ENCODE data around the gene MANEAL. TPM values are rescaled to one million over a fixed set of nuclear protein-coding genes. Genes with fewer than 3 reads are reported as not detected.

The MANEAL gene
- polyA plus RNA-seq, 3 donors: 2.8 to 4.7 (median 3.8) TPM

DNA sequence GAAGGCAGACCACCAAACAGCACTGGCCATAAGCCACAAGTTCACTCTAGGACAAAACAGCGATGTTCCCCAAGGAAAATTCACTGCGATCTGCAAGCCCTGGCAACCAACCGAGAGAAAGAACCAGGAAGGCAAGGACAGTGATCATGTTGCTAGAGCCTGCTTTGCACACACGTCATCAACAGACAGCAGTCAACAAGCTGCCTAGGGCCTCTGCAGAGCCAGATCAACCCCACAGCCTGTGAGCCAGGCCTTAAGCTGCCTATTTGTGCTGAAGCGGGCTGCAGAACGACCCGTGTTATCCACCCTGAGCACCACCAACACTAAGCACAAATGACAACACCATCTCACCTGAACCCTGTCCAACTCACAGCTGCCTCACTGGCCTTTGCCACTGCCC is 20.6 kb downstream of the MANEAL start:
- no peak for DNase-seq (ENCODE audit: extremely low read depth in 1 of 11, low read depth in 9 of 11, low spot score in 4 of 11)

DNA sequence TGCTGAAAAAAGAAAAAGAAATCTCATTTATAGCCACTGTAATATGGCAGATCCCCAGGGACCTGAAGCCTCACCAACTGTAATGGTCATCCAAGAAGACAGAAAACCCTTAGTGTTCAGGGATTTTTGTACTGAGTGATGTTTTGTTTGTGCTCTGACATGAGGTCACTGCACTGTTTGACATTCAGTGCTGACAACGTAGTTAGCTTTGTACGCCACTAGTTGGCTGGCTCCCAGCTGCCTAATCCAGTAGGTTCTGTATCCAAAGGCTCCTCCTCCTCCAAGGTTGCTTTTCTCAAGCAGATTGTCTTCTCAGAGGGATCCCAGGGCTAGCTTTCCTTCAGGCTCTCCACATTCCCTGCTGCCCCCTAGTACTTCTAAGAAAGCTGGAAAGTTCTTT is 23.8 kb downstream of the MANEAL start:
- no peak for DNase-seq (ENCODE audit: extremely low read depth in 1 of 11, low read depth in 9 of 11, low spot score in 4 of 11)

DNA sequence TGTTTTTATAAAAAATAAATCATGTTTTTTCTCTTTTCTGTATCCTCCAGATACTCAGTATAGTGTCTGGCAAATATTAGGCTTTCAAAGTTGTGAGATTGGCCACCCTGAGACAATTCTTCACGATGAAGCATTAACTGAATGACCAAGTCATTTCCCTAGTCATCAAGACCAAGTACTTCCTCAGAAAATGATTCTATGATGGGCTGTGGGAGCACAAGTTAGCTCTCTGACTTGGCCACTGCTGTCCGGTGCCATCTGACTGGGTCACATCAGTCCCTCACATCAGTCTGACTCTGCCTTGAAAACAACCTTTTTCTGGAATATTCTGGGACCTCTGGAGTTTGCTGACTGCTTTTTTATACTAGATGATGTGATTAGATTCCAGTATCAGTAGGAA is 27.8 kb downstream of the MANEAL start:
- no peak for DNase-seq (ENCODE audit: extremely low read depth in 1 of 11, low read depth in 9 of 11, low spot score in 4 of 11)

DNA sequence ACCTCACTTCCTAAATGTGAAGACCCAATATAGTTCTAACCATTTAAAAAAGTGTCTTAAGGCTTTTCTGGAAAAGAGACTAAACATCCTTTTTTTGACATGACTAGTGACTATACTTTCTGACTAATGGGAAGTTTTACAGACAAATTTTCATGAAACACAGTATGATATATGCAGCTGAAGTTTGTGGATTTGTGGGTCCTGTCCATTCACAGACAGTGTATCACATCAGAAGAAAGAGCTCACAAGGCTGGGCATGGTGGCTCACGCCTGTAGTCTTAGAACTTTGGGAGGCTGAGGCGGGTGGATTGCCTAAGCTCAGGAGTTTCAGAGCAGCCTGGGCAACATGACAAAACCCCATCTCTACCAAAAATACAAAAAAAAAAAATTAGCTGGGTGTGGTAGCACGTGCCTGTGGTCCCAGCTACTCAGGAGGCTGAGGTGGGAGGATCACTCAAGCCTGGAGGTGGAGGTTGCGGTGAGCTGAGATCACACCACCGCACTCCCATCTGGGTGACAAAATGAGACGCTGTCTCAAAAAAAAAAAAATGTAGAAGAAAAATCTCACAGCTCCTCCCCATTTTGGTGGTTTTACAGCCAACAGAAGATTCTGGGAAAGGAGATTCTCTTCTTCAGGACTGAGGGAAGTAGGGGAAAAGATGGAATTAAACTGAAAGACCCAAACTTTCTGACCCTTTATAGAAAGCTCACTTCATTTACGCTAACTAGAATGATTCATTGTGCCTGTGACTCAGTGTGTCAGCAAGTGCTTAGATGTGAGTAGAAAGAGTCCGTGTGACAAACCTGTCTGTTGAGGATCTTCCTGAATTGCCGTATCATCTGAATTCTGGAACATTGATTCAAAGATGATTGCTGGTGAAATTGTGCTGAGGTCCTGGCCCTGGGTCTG is 29.5 kb downstream of the MANEAL start:
- no peak for DNase-seq (ENCODE audit: extremely low read depth in 1 of 11, low read depth in 9 of 11, low spot score in 4 of 11)

DNA sequence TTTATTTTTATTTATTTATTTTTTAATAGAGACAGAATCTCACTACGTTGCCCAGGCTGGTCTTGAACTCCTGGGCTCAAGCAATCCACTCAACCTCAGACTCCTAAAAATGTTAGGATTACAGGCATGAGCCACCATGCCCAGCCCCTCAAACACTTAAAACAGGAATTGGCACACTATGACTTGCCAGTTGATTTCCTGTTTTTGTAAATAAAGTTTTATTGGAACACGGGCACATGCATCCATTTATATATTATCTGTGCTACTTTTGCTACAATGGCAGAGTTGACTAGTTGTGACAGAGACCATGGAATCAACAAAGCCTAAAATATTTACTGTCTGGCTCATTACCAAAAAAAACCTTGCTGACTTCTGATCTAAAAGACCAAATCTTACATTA is 30.4 kb downstream of the MANEAL start:
- DNase-seq (ENCODE audit: extremely low read depth in 1 of 11, low read depth in 9 of 11, low spot score in 4 of 11): no peak

DNA sequence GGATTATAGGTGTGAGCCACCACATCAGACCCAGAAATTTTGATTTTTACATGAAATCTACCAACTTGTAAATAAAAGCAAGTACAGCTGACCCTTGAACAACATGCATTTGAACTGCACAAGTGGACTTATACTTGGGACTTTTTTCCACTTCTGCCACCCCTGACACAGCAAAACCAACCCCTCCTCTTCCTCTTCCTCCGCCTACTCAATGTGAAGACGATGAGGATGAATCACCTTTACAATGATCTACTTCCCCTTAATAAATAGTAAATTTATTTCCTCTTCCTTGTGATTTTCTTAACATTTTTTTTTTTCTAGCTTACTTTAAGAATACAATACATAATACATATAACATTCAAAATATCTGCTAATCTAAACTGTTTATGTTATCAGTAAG is 31.9 kb downstream of the MANEAL start:
- no peak for DNase-seq (ENCODE audit: extremely low read depth in 1 of 11, low read depth in 9 of 11, low spot score in 4 of 11)

DNA sequence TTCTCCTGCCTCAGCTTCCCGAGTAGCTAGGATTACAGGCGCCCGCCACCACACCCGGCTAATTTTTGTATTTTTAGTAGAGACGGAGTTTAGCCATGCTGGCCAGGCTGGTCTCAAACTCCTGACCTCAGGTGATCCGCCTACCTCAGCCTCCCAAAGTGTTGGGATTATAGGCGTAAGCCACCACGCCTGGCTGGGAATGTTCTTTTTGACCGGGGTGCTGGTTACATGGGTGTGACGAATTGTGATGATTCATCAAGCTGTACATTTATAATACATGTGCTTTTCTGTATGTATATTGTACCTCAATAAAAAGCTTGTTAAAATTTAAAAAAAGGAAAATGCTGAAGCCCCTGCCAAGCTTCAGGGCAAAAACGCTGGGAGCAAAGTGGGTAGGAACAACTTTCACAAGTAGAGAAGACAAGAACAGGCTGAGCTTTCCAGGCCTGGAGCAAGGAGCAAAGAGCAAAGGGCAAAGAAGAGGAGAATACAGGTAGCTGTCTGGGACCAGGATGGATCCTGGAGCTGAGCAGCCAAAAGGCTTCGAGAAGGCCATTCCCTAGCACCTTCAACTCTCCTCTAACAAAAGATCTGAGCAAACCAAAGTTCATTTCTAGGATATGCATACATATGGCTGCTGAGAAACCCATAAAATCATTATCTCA is 34.9 kb downstream of the MANEAL start:
- no peak for DNase-seq (ENCODE audit: extremely low read depth in 1 of 11, low read depth in 9 of 11, low spot score in 4 of 11)

DNA sequence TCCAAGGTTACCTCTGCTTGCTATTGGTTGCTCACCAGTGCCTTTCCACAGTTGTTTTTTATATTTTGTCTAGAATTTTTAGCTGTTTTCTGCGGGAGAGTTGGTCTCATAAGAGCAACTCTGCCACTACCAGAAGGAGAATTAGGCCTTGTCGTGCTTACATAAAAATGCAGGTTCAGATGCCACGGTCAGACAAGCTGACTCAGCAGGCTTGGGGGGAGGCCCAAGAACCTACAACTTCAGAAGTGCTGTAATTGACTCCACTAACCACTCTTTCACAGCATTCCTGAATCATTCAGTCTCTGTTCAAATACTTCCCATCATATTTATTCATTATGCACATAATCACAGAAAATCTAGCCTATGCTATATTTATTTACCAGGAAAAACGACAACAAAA is 37.5 kb downstream of the MANEAL start:
- DNase-seq (ENCODE audit: extremely low read depth in 1 of 11, low read depth in 9 of 11, low spot score in 4 of 11): no peak

DNA sequence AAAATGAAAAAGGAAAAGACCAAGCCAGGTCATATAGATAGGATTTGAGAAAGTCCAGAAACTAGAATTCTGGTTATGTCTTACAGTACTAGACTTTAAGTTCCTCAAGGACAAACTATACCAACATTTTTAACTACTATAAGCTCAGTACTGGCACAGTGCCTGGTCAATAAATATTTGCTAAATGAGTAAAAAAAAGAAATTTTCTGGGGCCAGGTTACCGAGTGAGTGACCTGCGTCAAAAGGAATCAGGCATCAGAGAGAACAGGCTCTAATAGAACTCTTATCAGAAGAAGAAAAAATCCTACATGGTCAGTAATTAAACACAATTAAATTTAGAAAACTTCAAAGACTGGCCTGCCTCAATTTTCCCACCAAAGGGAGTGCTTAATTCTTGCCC is 38.2 kb downstream of the MANEAL start:
- DNase-seq (ENCODE audit: extremely low read depth in 1 of 11, low read depth in 9 of 11, low spot score in 4 of 11): no peak

DNA sequence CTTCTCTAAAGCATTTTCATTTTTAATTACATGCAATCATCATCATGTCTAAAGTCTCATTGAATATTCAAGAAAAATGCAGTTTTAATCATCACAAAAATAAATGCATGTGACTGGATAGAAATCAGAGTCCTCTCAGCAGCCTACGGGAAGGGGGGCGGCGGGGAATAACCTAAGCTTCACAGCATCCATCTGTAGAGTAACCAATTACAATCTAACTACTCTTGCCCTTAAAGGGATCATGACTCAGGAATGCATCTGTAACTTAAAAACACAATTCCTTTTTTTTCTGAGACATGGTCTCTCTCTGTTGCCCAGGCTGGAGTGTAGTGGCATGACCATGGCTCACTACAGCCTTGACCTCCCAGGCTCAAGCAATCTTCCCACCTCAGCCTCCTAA is 43.1 kb downstream of the MANEAL start:
- no peak for DNase-seq (ENCODE audit: extremely low read depth in 1 of 11, low read depth in 9 of 11, low spot score in 4 of 11)

DNA sequence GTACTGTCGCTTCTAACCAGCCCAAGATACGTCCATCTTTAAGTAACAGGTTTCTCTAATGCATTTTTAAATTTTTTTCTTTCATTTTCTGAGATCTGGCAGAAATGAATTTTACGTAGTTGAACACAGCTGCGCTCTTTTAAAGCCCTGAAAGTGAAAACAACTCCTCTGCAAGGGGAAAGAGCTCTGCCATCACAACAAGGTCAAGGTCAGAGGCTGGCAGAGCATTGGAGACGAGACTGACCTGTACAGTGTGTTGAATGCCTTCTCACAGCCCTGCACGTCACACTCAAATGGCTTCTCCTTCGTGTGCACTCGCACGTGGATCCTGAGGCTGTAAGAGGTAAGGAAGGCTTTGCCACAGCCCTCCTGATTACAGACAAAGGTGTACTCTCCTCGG is 46.0 kb downstream of the MANEAL start:
- no peak for DNase-seq (ENCODE audit: extremely low read depth in 1 of 11, low read depth in 9 of 11, low spot score in 4 of 11)

DNA sequence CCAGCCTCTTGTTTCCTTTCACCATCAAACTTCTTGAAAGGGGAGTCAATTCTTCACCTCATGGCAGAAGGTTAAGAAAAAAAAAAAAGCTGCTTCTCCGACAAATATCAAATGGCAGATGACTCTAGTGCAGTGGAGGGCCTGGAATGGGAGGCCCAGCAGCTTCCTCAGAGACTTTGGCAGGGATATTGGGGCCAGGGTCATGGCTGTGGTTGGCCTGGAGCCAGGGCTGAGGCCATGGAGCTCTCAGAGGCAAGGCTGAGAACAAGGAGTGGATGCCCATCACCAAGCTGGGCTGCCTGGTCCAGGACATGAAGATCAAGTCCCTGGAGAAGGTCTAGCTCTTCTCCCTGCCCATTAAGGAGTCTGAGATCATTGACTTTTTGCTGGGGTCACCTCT is 47.1 kb downstream of the MANEAL start:
- no peak for DNase-seq (ENCODE audit: extremely low read depth in 1 of 11, low read depth in 9 of 11, low spot score in 4 of 11)

DNA sequence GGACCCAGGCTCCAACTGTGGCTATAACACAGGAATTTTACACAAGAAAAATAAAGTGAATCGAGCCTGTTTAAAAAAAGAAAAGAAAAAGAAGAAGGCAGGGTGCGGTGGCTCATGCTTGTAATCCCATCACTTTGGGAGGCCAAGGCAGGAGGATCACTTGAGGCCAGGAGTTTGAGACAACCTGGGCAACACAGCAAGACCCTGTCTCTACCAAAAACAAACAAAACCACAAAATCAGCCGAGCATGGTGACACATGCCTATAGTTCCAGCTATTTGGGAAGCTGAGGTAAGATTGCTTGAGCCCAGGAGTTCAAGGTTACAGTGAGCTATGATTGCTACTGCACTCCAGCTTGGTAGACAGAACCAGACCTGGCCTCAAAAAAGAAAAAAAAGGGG is 48.0 kb downstream of the MANEAL start:
- DNase-seq (ENCODE audit: extremely low read depth in 1 of 11, low read depth in 9 of 11, low spot score in 4 of 11): no peak

DNA sequence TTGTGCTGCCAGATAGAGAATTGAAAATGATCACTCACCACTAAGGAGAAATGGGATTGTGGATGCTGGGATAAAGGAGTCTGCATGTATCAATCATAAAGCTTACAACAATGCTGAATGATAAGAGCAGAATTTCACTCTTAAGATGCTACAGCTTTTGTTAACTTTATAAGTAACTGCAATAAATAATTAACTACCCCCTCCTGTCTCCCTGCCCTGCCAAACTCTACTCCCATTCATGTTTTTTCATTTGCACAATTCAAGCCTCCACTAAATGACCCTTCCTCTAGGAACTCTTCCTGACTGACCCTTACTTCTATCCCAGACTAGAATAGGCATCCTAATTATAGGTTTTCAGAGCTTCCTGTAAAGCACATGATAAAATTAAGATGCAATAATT is 50.9 kb downstream of the MANEAL start:
- DNase-seq (ENCODE audit: extremely low read depth in 1 of 11, low read depth in 9 of 11, low spot score in 4 of 11): no peak

DNA sequence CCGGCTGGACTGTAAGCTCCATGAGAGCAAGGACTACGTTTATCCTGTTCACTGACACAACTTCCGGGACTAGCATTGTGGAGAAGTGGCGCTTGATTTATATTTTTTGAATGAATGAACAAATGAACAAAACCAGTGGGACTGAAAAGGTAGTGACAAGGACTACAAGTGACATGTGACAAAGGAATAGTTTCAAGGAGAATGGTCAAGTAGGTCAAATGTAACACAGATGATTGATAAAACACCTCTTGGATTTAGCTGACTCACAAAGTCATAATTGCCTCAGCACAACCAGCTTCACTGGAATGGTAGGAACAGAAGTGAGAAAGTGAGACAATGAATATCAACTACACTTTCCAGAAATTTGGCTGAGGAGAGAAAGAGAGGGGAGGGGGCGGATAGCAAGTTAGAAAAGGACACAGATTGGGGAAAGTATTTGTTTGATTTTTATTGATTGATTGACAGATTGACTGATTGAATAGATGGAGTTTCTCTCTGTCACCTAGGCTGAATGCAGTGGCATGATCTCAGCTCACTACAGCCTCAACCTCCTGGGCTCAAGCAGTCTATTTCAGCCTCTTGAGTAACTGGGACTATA is 51.5 kb downstream of the MANEAL start:
- no peak for DNase-seq (ENCODE audit: extremely low read depth in 1 of 11, low read depth in 9 of 11, low spot score in 4 of 11)

DNA sequence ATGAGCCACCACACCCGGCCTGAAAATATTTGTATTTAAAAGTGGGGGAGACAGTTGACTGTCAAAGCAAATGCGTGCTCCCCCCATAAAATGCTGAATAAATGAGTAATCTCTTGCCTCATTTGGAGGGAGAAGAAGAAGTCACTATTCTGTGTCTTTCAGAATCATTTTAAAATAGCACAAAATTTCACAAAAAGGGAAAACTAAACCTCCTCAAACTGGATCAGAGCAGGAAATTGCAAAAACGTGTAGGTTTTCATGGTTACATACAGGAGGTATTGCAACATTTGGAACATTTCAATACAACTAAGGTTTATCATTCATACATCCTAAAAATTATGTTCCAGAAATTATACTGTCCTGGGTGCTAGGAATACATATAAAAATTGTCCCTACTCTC is 52.1 kb downstream of the MANEAL start:
- no peak for DNase-seq (ENCODE audit: extremely low read depth in 1 of 11, low read depth in 9 of 11, low spot score in 4 of 11)

DNA sequence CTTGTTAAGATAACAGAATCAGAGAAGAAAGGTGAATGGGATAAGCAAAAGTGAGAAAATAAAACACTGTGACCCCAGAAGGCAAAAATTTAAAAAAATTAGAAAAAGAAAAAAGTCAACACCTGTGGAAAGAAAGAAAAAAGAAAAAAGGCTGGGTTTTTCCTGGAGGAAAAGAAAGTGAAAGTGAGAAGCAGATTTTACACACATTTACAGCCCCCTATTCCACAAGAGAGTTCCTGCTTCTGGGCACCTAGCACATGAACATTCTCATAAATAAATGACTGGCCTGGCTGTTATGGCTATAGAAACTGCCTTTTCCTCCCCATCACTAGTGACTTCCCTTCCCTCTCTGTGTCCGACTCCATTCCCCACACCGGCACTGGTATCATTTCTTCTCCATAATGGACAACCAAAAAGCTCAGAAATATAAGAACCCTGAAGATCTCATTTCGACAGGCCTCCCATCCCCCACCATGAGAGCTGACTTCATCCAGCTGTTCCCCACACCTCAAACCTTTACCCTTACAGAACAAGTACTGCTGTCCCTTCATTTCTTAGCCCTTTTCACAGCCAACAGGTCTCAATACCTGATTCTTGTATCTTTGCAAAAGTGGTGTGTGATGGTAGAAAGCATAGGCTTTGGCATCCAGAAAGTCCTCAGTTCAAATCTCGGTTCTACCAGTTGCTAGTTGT is 53.1 kb downstream of the MANEAL start:
- no peak for DNase-seq (ENCODE audit: extremely low read depth in 1 of 11, low read depth in 9 of 11, low spot score in 4 of 11)

DNA sequence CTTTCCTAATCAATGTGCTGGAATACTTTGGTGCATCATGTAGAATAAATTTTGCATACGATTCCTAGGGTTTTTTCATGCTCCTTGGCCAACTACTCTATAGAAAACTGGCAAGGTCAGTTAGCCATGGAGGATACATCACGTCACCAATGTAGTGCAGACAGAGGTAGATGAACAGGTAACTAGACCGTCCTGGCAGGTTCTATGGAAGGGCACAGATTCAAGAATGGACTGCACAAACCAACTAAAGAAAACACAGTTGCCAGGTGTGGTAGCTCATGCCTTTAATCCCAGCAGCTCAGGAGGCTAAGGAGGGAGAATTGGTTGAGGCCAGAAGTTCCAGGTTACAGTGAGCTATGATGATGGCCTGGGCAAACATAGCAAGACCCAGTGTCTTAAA is 55.8 kb downstream of the MANEAL start:
- no peak for DNase-seq (ENCODE audit: extremely low read depth in 1 of 11, low read depth in 9 of 11, low spot score in 4 of 11)

DNA sequence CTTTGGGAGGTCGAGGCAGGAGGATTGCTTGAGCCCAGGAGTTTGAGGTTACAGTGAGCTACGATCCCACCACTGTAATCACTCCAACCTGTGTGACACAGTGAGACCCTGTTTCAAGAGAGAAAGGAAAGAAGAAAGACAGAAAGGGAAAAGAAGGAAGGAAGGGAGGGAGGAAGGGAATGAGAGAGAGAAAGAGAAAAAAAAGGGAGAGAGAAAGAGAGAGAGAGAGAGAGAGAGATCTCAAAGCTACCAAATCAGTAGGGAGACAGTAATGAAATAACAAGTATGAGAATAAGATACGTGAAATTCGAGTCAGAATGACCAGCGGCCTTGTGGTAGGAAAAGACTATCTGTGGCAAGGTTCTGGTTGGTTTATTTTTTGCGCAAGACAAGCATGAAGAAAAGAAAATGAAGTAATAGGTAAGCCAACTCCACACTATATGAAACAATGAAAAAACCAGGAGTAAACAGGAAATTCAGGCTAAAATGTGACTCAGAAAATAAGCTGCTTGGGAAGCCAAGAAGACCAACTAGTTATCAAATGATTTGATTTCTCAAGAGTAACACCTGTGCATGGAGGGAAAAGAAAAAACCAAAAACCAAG is 56.8 kb downstream of the MANEAL start:
- no peak for DNase-seq (ENCODE audit: extremely low read depth in 1 of 11, low read depth in 9 of 11, low spot score in 4 of 11)
